Glomerular visceral epithelial cell (primary cell): ENCODE results near the gene SOBP.

Source experiments
- DNase-seq: peaks from one replicate; pipeline ENCODE4 v3.0.0-alpha.2; 2016; ENCODE audit errors: extremely low spot score

The SOBP gene

GRCh38 chr6:107585815-107586435 lies 96.0 kb downstream of the SOBP start:
- DNase-seq: no peak

- DNase-seq: no peak
Measured at GRCh38 chr6:107587451-107587850, 97.5 kb downstream of the SOBP start.

GRCh38 chr6:107589199-107589598 lies 99.3 kb downstream of the SOBP start:
- no peak for DNase-seq

DNA sequence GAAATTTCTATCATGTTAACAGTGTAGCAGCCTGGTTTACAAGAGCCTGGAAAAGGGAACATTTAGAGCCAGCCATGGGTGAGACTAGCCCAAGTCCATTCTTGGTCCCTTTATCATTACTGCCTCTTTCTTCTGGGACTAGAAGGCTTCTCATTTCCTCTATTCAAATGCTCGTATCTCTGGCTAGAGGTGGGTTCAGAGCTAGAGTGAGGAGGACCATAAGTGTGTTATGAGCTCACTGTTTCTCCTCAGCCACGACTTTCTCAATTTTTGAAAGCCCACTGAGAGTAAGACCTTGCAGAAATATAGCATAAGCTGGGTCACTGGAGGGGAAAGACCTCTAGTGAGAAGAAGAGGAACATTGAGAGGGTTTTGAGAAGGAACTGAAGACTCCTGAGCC lies 100.0 kb downstream of the SOBP start:
- no peak for DNase-seq

GRCh38 chr6:107590378-107590777 lies 100.5 kb downstream of the SOBP start:
- DNase-seq: no peak

DNA sequence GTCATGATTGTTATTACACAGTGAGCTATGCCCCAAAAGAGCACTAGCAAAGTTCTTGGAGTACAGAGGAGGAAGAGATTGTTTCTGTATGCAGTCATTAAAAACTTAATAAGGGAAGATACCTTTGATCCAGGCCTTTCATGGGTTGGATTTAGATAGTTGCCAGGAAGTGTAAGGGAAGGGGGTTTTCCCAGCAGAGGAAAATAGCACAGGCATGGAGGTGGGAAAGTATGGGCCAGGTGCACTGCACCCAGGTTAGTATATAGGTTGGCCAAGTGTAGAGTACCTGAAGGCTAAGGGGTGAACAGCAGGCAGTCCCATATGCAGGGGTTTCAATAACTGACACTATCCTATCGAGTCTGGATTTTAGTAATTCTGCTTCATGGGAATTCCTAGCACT lies 101.4 kb downstream of the SOBP start:
- DNase-seq: no peak

- DNase-seq: no peak
Measured at GRCh38 chr6:107592806-107593205, 102.9 kb downstream of the SOBP start.

- DNase-seq: no peak
Measured at GRCh38 chr6:107594736-107595135, 104.8 kb downstream of the SOBP start.

DNA sequence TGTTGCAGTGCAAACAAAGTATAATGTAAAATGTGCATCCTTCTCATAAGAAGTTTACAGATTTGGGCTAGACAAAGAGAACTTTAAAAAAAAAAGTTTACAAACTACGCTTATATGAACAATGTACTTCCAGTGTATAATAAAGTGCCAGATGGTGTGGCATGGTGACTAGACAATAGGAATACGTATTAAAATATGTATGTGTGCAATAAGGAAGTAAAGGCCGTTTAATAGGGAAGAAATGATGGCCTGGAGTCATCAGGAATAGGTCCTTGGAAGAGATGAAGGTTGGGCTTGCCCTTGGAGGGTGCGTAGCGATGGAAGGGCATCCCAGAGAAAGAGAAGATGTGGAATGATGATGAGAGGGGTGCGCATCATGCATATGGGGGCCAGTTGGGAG lies 108.2 kb downstream of the SOBP start:
- no peak for DNase-seq

- no peak for DNase-seq
Measured at GRCh38 chr6:107599043-107599442, 109.1 kb downstream of the SOBP start.

- no peak for DNase-seq
Measured at GRCh38 chr6:107600121-107600520, 110.2 kb downstream of the SOBP start.

GRCh38 chr6:107600936-107601335 lies 111.0 kb downstream of the SOBP start:
- peak; percentile 69 for DNase-seq

- DNase-seq: no peak
Measured at GRCh38 chr6:107601406-107601805, 111.5 kb downstream of the SOBP start.

GRCh38 chr6:107602321-107603005 lies 112.5 kb downstream of the SOBP start:
- DNase-seq: no peak

DNA sequence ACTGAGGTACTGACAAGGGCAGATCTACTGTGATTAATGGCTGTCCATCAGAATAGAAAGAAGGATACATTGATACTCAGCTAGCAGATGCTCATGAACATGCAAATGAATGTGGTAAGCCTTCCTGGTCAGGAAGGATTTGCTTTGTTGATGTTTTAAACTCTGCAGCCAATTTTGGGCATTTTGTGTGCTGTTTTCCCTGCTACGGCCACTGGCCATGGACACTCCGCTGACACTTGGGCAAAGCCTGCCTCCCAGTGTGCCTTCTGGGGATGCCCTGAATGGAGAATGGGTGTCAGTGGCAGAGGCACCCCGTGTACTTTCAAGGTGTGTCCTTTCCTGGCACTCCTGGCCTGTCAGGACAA lies 113.1 kb downstream of the SOBP start:
- no peak for DNase-seq

- DNase-seq: no peak
Measured at GRCh38 chr6:107604549-107604948, 114.6 kb downstream of the SOBP start.

DNA sequence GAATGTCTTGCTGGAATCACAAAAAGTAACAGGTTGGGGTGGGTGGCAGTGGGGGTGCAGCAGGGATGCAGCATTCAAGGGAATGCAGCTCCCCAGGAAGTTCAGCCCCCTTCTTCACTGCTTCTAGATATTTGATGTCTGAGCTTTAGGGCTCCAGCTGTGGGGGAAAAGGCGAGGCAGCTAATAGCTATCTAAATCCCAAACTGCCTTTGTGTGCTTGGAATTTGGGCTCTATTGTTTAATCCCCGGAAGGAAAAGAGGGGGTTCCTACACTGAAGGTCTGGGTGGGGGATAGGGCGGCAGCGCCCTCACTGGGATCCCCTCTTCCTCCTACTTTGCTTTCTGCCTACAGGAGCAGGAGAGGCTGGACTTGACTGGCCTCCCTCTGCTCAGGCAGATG lies 116.5 kb downstream of the SOBP start:
- DNase-seq: no peak

DNA sequence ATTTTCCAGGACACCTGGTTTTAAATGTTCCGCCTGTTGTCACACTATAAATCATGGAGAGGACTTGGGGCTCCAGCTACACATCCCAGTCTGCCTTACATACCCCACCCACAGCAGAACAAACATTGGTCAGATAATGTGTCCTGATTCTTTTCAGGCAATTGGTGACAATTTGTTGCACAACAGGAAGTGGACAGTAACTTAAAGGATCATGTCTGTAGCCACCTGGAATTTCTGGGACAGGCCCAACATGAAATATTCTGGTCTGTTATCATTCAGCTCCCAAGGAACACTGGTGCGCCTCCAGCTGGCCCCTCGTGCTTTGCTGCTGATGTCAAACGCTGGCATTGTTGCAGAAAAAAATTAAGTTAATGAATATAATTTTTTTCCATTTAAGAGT lies 117.2 kb downstream of the SOBP start:
- DNase-seq: no peak

GRCh38 chr6:107611094-107611810 lies 121.3 kb downstream of the SOBP start:
- DNase-seq: no peak

- no peak for DNase-seq
Measured at GRCh38 chr6:107612762-107613415, 123.0 kb downstream of the SOBP start.

DNA sequence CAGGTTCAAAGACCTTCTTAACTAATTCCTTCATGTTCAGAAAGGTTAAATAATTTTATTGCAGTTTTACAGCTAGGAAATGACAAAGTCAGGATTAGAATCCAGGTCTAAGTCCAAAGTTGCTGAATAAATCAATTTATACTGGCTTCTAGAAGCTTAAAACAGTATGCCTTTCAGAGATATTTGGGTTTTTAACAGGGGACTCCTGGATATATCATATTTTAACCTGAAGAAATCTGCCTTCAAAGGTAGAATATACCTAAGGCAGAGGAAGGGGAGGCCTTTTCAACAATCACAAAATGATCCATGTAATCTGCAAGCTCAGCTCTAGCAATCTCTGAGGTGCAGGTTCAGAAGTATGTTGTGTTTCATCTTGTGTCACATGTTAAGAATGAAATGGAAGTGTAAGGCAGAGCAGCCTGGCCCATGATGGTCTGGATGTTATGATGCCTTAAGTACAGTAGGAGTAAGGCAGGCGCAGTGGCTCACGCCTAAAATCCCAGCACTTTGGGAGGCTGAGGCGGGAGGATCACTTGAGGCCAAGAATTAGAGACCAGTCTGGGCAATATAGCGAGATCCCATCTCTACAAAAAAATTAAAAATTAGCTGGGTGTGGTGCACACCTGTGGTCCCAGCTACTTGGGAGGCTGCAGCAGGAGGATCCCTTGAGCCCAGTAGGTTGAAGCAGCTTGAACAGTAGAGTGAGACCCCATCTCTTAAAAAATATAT lies 123.9 kb downstream of the SOBP start:
- DNase-seq: no peak

GRCh38 chr6:107614828-107615227 lies 124.9 kb downstream of the SOBP start:
- DNase-seq: no peak
